Tibial artery (tissue), 4 donors: ENCODE data around the gene PRICKLE2.

Source experiments
- DNase-seq, 2 donors: peaks; one replicate each; pipeline ENCODE4 v3.0.0-alpha.2; 2019
- H3K27ac ChIP-seq, 2 donors: fragments of 200-600 bp; sonication (generic) in 1 of 2; 1 replicate in 1 of 2; 2 replicates in 1 of 2; pipeline ENCODE4 v1.5.1; 2018 to 2019; ENCODE audit warnings: mild to moderate bottlenecking in 1 of 2
- H3K27me3 ChIP-seq, 2 donors: fragments of 200-600 bp; sonication (generic) in 1 of 2; one replicate each; pipeline versions ENCODE4 v1.5.1 to v1.6.0; 2016 to 2019
- H3K36me3 ChIP-seq, 3 donors: fragments of 200-600 bp; sonication (generic) in 2 of 3; one replicate each; pipeline ENCODE4 v1.5.1; 2016 to 2019; ENCODE audit warnings: mild to moderate bottlenecking in 2 of 3
- H3K4me1 ChIP-seq, 4 donors: fragments of 200-600 bp; sonication (generic) in 2 of 4; 1 replicate in 3 of 4; 2 replicates in 1 of 4; pipeline ENCODE4 v1.5.1; 2016 to 2019
- H3K4me3 ChIP-seq, 2 donors: fragments of 200-600 bp; sonication (generic) in 1 of 2; 1 replicate in 1 of 2; 2 replicates in 1 of 2; pipeline ENCODE4 v1.5.1; 2018 to 2019; ENCODE audit warnings: mild to moderate bottlenecking in 2 of 2
- H3K9me3 ChIP-seq, 3 donors: fragments of 200-600 bp; sonication (generic) in 1 of 3; one replicate each; pipeline ENCODE4 v1.5.1; 2016 to 2019
- CTCF ChIP-seq, 2 experiments: fragments of 200-600 bp in 1 of 2; fragments of 450-650 bp in 1 of 2; IDR thresholded peaks; one replicate each; pipeline ENCODE4 v1.5.1; 2017 to 2019; ENCODE audit warnings: antibody characterized with exemption in 2 of 2, mild to moderate bottlenecking in 1 of 2, moderate library complexity in 1 of 2
- intact Hi-C: fragments of 100-400 bp; cut with DNase I; formaldehyde crosslinking; loops from one replicate; pipeline ENCODE4 v1.15.0; 2023; ENCODE audit warnings: low total_unique reads

Gene PRICKLE2

GRCh38 chr3:64257100-64257755, 32.0 kb upstream of the PRICKLE2 start:
- Histone ChIP-seq H3K9me3 (no peaks in the 10 kb centered on the region), H3K4me1 (peaks cover 0 to 66% (median 29%) of the 10 kb centered on the region in 4 donors), H3K4me3 (no peak overlapping the region), H3K27ac (no peak overlapping the region), H3K36me3 (peaks cover 0 to 6% (median 6%) of the 10 kb centered on the region in 3 donors), H3K27me3 (no peaks in the 10 kb centered on the region)
- no peak for TF ChIP-seq CTCF (IDR thresholded peaks at IDR 0.05)
- intact Hi-C loops, result no loop called here
- peak in 1 of 2 donors; percentile 30 for DNase-seq

- Histone ChIP-seq H3K27me3 (no peaks in the 10 kb centered on the region), H3K36me3 (peaks cover 0 to 6% (median 6%) of the 10 kb centered on the region in 3 donors), H3K27ac (no peak overlapping the region), H3K9me3 (no peaks in the 10 kb centered on the region), H3K4me1 (peaks cover 0 to 52% (median 20%) of the 10 kb centered on the region in 4 donors), H3K4me3 (no peak overlapping the region)
- no peak for TF ChIP-seq CTCF (IDR thresholded peaks at IDR 0.05)
- DNase-seq, result no peak
- intact Hi-C loops, result no loop called here
Observed at GRCh38 chr3:64255741-64256340, 30.6 kb upstream of the PRICKLE2 start.

- intact Hi-C loops, result no loop called here
- Histone ChIP-seq H3K27ac (no peak overlapping the region), H3K27me3 (no peaks in the 10 kb centered on the region), H3K4me1 (peaks cover 0 to 38% (median 9%) of the 10 kb centered on the region in 4 donors), H3K9me3 (no peaks in the 10 kb centered on the region), H3K4me3 (no peak overlapping the region), H3K36me3 (peaks cover 0 to 6% (median 6%) of the 10 kb centered on the region in 3 donors)
- DNase-seq, result no peak
- TF ChIP-seq CTCF (IDR thresholded peaks at IDR 0.05), result no peak
Observed at GRCh38 chr3:64254443-64254842, 29.2 kb upstream of the PRICKLE2 start.

- Histone ChIP-seq H3K27ac (no peak overlapping the region), H3K27me3 (no peaks in the 10 kb centered on the region), H3K36me3 (peaks cover 0 to 6% (median 6%) of the 10 kb centered on the region in 3 donors), H3K4me3 (no peak overlapping the region), H3K9me3 (no peaks in the 10 kb centered on the region), H3K4me1 (peaks cover 0 to 33% (median 9%) of the 10 kb centered on the region in 4 donors)
- intact Hi-C loops, result no loop called here
- no peak for DNase-seq
- TF ChIP-seq CTCF (IDR thresholded peaks at IDR 0.05), result no peak
Observed at GRCh38 chr3:64253689-64254088, 28.4 kb upstream of the PRICKLE2 start.

- no peaks in the 10 kb centered on the region for H3K27me3 ChIP-seq
- H3K4me1 ChIP-seq, result peaks cover 0 to 21% (median 5%) of the 10 kb centered on the region in 4 donors
- no peak for DNase-seq
- intact Hi-C loops, result no loop called here
- H3K4me3 ChIP-seq, result no peak overlapping the region
- no peak overlapping the region for H3K27ac ChIP-seq
- H3K9me3 ChIP-seq, result no peaks in the 10 kb centered on the region
- no peak for TF ChIP-seq CTCF (IDR thresholded peaks at IDR 0.05)
- peaks cover 0 to 6% (median 6%) of the 10 kb centered on the region in 3 donors for H3K36me3 ChIP-seq
Observed at GRCh38 chr3:64251019-64251418, 25.8 kb upstream of the PRICKLE2 start.
